GM13977 (cell line): ENCODE measurements around the gene ARID3B.
A peak's percentile ranks its signal among the peaks of the same experiment; 100 is the strongest.
"Not testable (repeated sequence)": the region's sequence is repeated elsewhere in the genome, so short reads cannot be mapped to it uniquely, and the experiment has no call there.

Experiments used
- DNase-seq: peaks from one replicate; pipeline ENCODE4 v3.0.0; 2012; ENCODE audit warnings: low spot score
- CTCF ChIP-seq: IDR thresholded peaks from 2 replicates; pipeline ENCODE4 v1.5.1; 2012; ENCODE audit warnings: mild to moderate bottlenecking, control low read depth; ENCODE audit not compliant: insufficient read depth; ENCODE audit errors: extremely low read depth, missing control alignments
- in situ Hi-C: fragments of 300-500 bp; cut with MboI; formaldehyde crosslinking; loops from one replicate; pipeline ENCODE4 v1.12.0; 2022; ENCODE audit warnings: low sequenced_read_pairs, low pct_unique_long_range_greater_than_20kb, mixed read lengths, inconsistent platforms; ENCODE audit not compliant: unreplicated experiment

The ARID3B gene

GRCh38 chr15:74628199-74628598 lies 87.2 kb downstream of the ARID3B start:
- DNase-seq, result no peak
- in situ Hi-C loops, result loop anchor here (10.0 to 25.0 kb wide), 2 partner anchors 253 to 309 kb away; partner anchors contain the start of gene COX5A

GRCh38 chr15:74628949-74629348 lies 87.9 kb downstream of the ARID3B start:
- in situ Hi-C loops, result loop anchor here (10.0 to 25.0 kb wide), 2 partner anchors 254 to 308 kb away; partner anchors contain the start of gene COX5A
- DNase-seq, result no peak
- TF ChIP-seq CTCF, result no peak

More at GRCh38 chr15:74628199-74628598, 87.2 kb downstream of the ARID3B start:
- TF ChIP-seq CTCF, result no peak

GRCh38 chr15:74629696-74630095 lies 88.7 kb downstream of the ARID3B start:
- in situ Hi-C loops, result loop anchor here (5.0 to 25.0 kb wide), 3 partner anchors 138 to 308 kb away; partner anchors contain the start of gene COX5A
- DNase-seq, result not testable (repeated sequence)

GRCh38 chr15:74630284-74631086 lies 89.5 kb downstream of the ARID3B start:
- no peak for TF ChIP-seq CTCF
- in situ Hi-C loops, result loop anchor here (5.0 to 25.0 kb wide), 2 partner anchors 137 to 307 kb away; partner anchors contain the start of gene COX5A
- no peak for DNase-seq

GRCh38 chr15:74631087-74631385 lies 90.0 kb downstream of the ARID3B start:
- no peak for DNase-seq
- in situ Hi-C loops, result loop anchor here (5.0 to 25.0 kb wide), 2 partner anchors 136 to 306 kb away; partner anchors contain the start of gene COX5A
- TF ChIP-seq CTCF, result no peak

- TF ChIP-seq CTCF, result no peak
- in situ Hi-C loops, result loop anchor here (5.0 to 25.0 kb wide), 2 partner anchors 136 to 306 kb away; partner anchors contain the start of gene COX5A
- no peak for DNase-seq
Observed at GRCh38 chr15:74631408-74631807, 90.4 kb downstream of the ARID3B start.

GRCh38 chr15:74631935-74632560 lies 91.0 kb downstream of the ARID3B start:
- in situ Hi-C loops, result loop anchor here (5.0 to 25.0 kb wide), 2 partner anchors 135 to 305 kb away; partner anchors contain the start of gene COX5A
- peak; percentile 93 for TF ChIP-seq CTCF

More at GRCh38 chr15:74631935-74632560, 91.0 kb downstream of the ARID3B start:
- peak; percentile 83 for DNase-seq
